DMS53 treated with DMSO at 0.1 percent for 48 hours (cell line): Measurements from ENCODE around the gene IGDCC3.
"Not testable (repeated sequence)": the region's sequence is repeated elsewhere in the genome, so short reads cannot be mapped to it uniquely, and the experiment has no call there.

ENCODE experiments used
- DNase-seq: peaks from one replicate; lab custom pipeline; 2025; ENCODE audit not compliant: unreplicated experiment; lab: John Stamatoyannopoulos, UW

The IGDCC3 gene

GRCh38 chr15:65371976-65372786 lies 5.6 kb downstream of the IGDCC3 start:
- no peak for DNase-seq

- DNase-seq: no peak
Measured at GRCh38 chr15:65370885-65371284, 6.9 kb downstream of the IGDCC3 start.

GRCh38 chr15:65369651-65370050 lies 8.2 kb downstream of the IGDCC3 start:
- DNase-seq: no peak

GRCh38 chr15:65369212-65369547 lies 8.6 kb downstream of the IGDCC3 start:
- no peak for DNase-seq

- DNase-seq: no peak
Measured at GRCh38 chr15:65368302-65369211, 9.2 kb downstream of the IGDCC3 start.

- DNase-seq: no peak
Measured at GRCh38 chr15:65366122-65366892, 11.5 kb downstream of the IGDCC3 start.

- DNase-seq: no peak
Measured at GRCh38 chr15:65365229-65365628, 12.6 kb downstream of the IGDCC3 start.

- DNase-seq: no peak
Measured at GRCh38 chr15:65363766-65364165, 14.0 kb downstream of the IGDCC3 start.

GRCh38 chr15:65363306-65363705 lies 14.5 kb downstream of the IGDCC3 start:
- DNase-seq: no peak

- DNase-seq: no peak
Measured at GRCh38 chr15:65362491-65362890, 15.3 kb downstream of the IGDCC3 start.

- DNase-seq: no peak
Measured at GRCh38 chr15:65361708-65362459, 15.9 kb downstream of the IGDCC3 start.

- no peak for DNase-seq
Measured at GRCh38 chr15:65360506-65360905, 17.3 kb downstream of the IGDCC3 start.

GRCh38 chr15:65355988-65356353 lies 21.8 kb downstream of the IGDCC3 start:
- no peak for DNase-seq

GRCh38 chr15:65355173-65355987 lies 22.4 kb downstream of the IGDCC3 start:
- DNase-seq: no peak

GRCh38 chr15:65354835-65355172 lies 23.0 kb downstream of the IGDCC3 start:
- DNase-seq: no peak

- not testable (repeated sequence) for DNase-seq
Measured at GRCh38 chr15:65351972-65352371, 25.8 kb downstream of the IGDCC3 start.

- no peak for DNase-seq
Measured at GRCh38 chr15:65349338-65349737, 28.5 kb downstream of the IGDCC3 start.

- DNase-seq: not testable (repeated sequence)
Measured at GRCh38 chr15:65347756-65348155, 30.0 kb downstream of the IGDCC3 start.

- DNase-seq: no peak
Measured at GRCh38 chr15:65346856-65347598, 30.8 kb downstream of the IGDCC3 start.
